GM21423 (cell line): Measurements from ENCODE around the gene TPP1.

Experiments
- ATAC-seq: cut with Tn5 transposase; IDR thresholded peaks from one replicate; pipeline ENCODE4 v1.9.1; 2021; ENCODE audit warnings: mild to moderate bottlenecking, moderate library complexity; ENCODE audit not compliant: unreplicated experiment

Gene TPP1

GRCh38 chr11:6629573-6629891, 10.3 kb upstream of the TPP1 start:
- no peak for ATAC-seq

GRCh38 chr11:6628526-6628925, 9.3 kb upstream of the TPP1 start:
- no peak for ATAC-seq

GRCh38 chr11:6627762-6628241, 8.6 kb upstream of the TPP1 start:
- ATAC-seq, result peak; percentile 65

GRCh38 chr11:6626971-6627761, 7.9 kb upstream of the TPP1 start:
- ATAC-seq, result peak; percentile 5

GRCh38 chr11:6625832-6626420, 6.7 kb upstream of the TPP1 start:
- ATAC-seq, result no peak

- ATAC-seq, result no peak
Measured at GRCh38 chr11:6625156-6625831, 6.1 kb upstream of the TPP1 start.

- ATAC-seq, result no peak
Measured at GRCh38 chr11:6623391-6624363, 4.5 kb upstream of the TPP1 start.

- no peak for ATAC-seq
Measured at GRCh38 chr11:6622261-6623171, 3.3 kb upstream of the TPP1 start.

GRCh38 chr11:6621711-6622211, 2.5 kb upstream of the TPP1 start:
- no peak for ATAC-seq

GRCh38 chr11:6620636-6621035, 1.4 kb upstream of the TPP1 start:
- ATAC-seq, result no peak

- ATAC-seq, result no peak
Measured at GRCh38 chr11:6618117-6619003, 862 bp downstream of the TPP1 start.

- ATAC-seq, result no peak
Measured at GRCh38 chr11:6617315-6617781, 1.9 kb downstream of the TPP1 start.

GRCh38 chr11:6616596-6617250, 2.5 kb downstream of the TPP1 start:
- no peak for ATAC-seq

GRCh38 chr11:6615882-6616585, 3.2 kb downstream of the TPP1 start:
- ATAC-seq, result no peak

- no peak for ATAC-seq
Measured at GRCh38 chr11:6615046-6615445, 4.2 kb downstream of the TPP1 start.

GRCh38 chr11:6614446-6614845, 4.8 kb downstream of the TPP1 start:
- ATAC-seq, result no peak

GRCh38 chr11:6613496-6613895, 5.7 kb downstream of the TPP1 start:
- no peak for ATAC-seq
